Left lung (tissue), 10 donors: ENCODE results near the gene PIGX. TPM values are rescaled to one million over a fixed set of nuclear protein-coding genes. Genes with fewer than 3 reads are reported as not detected.
"Not testable (repeated sequence)": the region's sequence is repeated elsewhere in the genome, so short reads cannot be mapped to it uniquely, and the experiment has no call there.

ENCODE experiments used
- ATAC-seq: fragments of 200-7000 bp; cut with Tn5 transposase; one replicate; pipeline ENCODE4 v1.9.1; 2020; ENCODE audit warnings: moderate library complexity
- DNase-seq, 4 donors: peaks; one replicate each; pipeline ENCODE4 v3.0.0-alpha.2; 2013 to 2020
- H3K27ac ChIP-seq, 2 donors: fragments of 200-600 bp; sonication (generic) in 1 of 2; one replicate each; pipeline versions ENCODE4 v1.5.0 to v1.8.0; 2020 to 2021
- H3K27me3 ChIP-seq, 2 donors: fragments of 200-600 bp; sonication (generic) in 1 of 2; one replicate each; pipeline versions ENCODE4 v1.5.0 to v1.8.0; 2020 to 2021
- H3K36me3 ChIP-seq, 2 donors: fragments of 200-600 bp; sonication (generic) in 1 of 2; one replicate each; pipeline versions ENCODE4 v1.5.0 to v1.8.0; 2020 to 2021
- H3K4me1 ChIP-seq, 2 donors: fragments of 200-600 bp; one replicate each; pipeline ENCODE4 v1.8.0; 2021
- H3K4me3 ChIP-seq, 2 donors: fragments of 200-600 bp; sonication (generic) in 1 of 2; one replicate each; pipeline versions ENCODE4 v1.5.0 to v1.8.0; 2020 to 2021; ENCODE audit warnings: mild to moderate bottlenecking in 1 of 2
- H3K9me3 ChIP-seq, 2 donors: fragments of 200-600 bp; sonication (generic) in 1 of 2; one replicate each; pipeline versions ENCODE4 v1.5.0 to v1.8.0; 2020 to 2021
- intact Hi-C, 2 donors: fragments of 100-400 bp; cut with DNase I; formaldehyde crosslinking; loops; one replicate each; pipeline versions ENCODE4 v1.11.2 to v1.14.2; 2022
- polyA plus RNA-seq, 6 donors: library from polyadenylated mRNA; unstranded; fragments of 120-200 nt; gene quantifications; one replicate each; pipeline ENCODE4 v1.2.1, GENCODE V29; 2013; ENCODE audit not compliant: insufficient read length in 6 of 6
- total RNA-seq, 2 donors: library from RNA; stranded (reverse); fragmentation: NEBNext Ultra II Directional; extraction: Animal tissue kit (Norgen Biotek cat#: 25700); gene quantifications; one replicate each; pipeline ENCODE4 v1.2.1, GENCODE V29; 2021
- TF ChIP-seq, protein P1 (sequence below), 2 donors: fragments of 200-600 bp; sonication (generic) in 1 of 2; IDR thresholded peaks; one replicate each; pipeline versions ENCODE4 v1.5.0 to v1.8.0; 2021; ENCODE audit warnings: antibody characterized with exemption in 2 of 2
- donor health status: DM: no; HTN: yes; CAD: no.
- donor health status: DM: no; HTN: no; CAD: no.

The PIGX gene
- total and polyA plus RNA-seq, 8 donors: 20.1 to 28.2 (median 22.2) TPM

DNA sequence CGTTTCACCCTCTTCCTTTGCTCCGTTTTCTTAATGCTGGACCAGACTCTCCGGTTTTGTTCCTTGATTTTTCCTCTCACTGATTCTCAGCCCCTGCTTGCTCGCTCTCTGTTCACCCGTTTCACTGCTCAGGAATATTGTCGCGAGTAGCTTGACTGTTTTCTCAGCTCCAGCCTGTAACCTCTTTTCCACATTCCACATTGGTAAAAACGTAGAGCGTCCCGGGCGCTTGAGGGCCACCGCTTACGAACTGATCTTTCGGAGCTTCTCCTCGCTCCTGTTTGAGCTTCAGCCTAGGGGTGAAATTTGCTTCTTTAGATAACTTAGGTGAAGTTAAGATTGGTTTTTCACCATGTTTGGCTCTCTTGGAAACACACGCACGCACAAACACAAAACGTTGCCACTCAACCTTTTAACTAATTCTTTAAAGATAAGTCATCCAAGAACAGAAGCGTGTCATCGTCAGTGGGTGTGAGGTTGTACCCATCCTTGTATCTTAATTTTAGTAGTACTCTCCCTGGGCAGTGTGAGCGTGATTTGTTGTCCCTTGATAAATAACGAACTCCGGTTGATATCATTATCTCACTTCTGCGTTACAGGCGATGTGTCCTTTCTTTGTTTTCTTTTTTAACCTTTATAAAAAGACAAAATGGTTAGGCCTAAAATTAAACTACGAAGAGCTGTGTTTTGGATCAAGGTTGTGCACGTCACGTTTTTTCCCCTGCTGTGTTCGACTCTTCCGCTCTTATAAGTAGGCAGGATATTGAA, 28.5 kb downstream of the PIGX start:
- peak in 2 of 4 donors; percentile 50 to 68 for DNase-seq
- peak overlapping the region; percentile 77 to 84 for H3K4me3 ChIP-seq
- intact Hi-C loops: no loop called here

DNA sequence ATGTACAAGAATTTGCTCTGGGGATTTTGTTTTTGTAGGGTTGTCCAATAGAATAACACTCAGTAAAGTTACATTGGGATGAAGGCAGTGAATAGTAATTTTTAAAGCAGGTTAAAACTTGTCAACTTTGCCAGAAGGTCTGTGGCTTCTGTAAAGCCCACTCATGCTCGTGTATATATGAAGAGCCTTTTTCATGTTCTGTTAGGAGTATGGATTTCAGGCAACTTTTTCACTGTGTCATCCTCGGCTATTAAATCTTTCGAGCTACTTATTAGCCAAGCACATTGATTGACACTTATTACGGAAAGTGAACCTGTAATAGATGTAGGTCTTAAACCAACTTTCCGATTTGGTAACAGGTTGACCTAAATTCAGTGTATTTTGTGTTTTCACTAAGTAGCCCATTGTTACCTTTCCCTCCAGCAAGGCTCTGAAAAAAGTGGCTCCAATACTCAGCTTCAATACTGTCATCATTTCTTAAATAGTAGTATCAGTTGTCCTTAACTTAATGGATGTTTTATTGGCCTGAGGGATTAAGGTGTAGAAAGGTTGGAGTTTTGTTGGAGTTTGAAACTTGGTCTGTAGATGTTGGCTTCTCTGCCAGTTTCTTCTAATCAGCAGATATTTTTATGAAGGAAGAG, 29.2 kb downstream of the PIGX start:
- TF ChIP-seq, protein P1, sequence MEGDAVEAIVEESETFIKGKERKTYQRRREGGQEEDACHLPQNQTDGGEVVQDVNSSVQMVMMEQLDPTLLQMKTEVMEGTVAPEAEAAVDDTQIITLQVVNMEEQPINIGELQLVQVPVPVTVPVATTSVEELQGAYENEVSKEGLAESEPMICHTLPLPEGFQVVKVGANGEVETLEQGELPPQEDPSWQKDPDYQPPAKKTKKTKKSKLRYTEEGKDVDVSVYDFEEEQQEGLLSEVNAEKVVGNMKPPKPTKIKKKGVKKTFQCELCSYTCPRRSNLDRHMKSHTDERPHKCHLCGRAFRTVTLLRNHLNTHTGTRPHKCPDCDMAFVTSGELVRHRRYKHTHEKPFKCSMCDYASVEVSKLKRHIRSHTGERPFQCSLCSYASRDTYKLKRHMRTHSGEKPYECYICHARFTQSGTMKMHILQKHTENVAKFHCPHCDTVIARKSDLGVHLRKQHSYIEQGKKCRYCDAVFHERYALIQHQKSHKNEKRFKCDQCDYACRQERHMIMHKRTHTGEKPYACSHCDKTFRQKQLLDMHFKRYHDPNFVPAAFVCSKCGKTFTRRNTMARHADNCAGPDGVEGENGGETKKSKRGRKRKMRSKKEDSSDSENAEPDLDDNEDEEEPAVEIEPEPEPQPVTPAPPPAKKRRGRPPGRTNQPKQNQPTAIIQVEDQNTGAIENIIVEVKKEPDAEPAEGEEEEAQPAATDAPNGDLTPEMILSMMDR (IDR thresholded peaks at IDR 0.05): no peak
- DNase-seq (no peak), ATAC-seq (no peak)
- peak overlapping the region; percentile 77 to 84 for H3K4me3 ChIP-seq
- H3K27ac ChIP-seq: peak overlapping the region; percentile 98 to 99
- intact Hi-C loops: no loop called here
- peaks cover 7 to 44% of the 10 kb centered on the region in 2 donors for H3K4me1 ChIP-seq
- no peaks in the 10 kb centered on the region for H3K9me3 ChIP-seq
- H3K27me3 ChIP-seq: no peaks in the 10 kb centered on the region
- H3K36me3 ChIP-seq: no peaks in the 10 kb centered on the region

More for the DNA sequence above, 28.5 kb downstream of the PIGX start:
- TF ChIP-seq, protein P1 (IDR thresholded peaks at IDR 0.05): no peak
- Histone ChIP-seq H3K27me3 (no peaks in the 10 kb centered on the region), H3K4me1 (peaks cover 7 to 44% of the 10 kb centered on the region in 2 donors), H3K27ac (peak overlapping the region; percentile 98 to 99), H3K9me3 (no peaks in the 10 kb centered on the region), H3K36me3 (no peaks in the 10 kb centered on the region)
- ATAC-seq: peak; percentile 18

DNA sequence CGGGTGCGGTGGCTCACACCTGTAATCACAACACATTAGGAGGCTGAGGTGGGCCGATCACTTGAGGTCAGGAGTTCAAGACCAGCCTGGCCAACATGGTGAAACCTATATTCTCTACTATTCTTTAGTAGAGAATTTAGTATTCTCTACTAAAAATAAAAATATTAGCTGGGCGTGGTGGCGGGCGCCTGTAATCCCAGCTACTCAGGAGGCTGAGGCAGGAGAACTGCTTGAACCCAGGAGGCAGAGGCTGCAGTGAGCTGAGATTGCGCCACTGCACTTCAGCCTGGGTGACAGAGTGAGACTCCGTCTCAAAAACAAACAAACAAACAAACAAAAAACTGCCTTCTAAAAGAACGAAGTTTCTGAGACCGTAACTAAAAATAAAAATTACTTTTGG, 31.4 kb downstream of the PIGX start:
- H3K27ac ChIP-seq, DNase-seq, H3K4me3 ChIP-seq, H3K27me3 ChIP-seq, intact Hi-C loops, H3K9me3 ChIP-seq, H3K36me3 ChIP-seq, ATAC-seq: not testable (repeated sequence)
- peaks cover 7 to 52% of the 10 kb centered on the region in 2 donors for H3K4me1 ChIP-seq

DNA sequence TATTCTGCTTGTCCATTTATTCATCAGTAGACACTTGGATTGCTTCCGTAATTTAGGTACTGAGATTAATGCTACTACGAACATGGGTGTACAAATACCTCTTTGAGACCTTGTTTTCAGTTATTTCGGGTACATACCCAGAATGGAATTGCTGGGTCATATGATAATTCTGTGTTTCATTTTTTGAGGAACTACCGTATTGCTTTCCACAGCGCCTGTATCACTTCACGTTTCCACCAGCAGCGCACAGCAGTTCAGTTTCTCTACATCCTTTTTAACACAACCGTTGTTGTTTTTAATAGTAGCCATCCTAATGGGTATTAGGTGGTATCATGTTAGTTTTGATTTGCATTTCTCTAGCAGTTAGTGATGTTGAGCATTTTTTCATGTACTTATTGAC, 36.9 kb downstream of the PIGX start:
- peaks cover 0 to 34% of the 10 kb centered on the region in 2 donors for H3K4me1 ChIP-seq
- peak; percentile 27 for ATAC-seq
- DNase-seq: no peak
- intact Hi-C loops: no loop called here
- H3K36me3 ChIP-seq: peaks cover 0 to 8% of the 10 kb centered on the region in 2 donors
- H3K4me3 ChIP-seq: no peak overlapping the region
- no peaks in the 10 kb centered on the region for H3K9me3 ChIP-seq
- no peaks in the 10 kb centered on the region for H3K27me3 ChIP-seq
- H3K27ac ChIP-seq: no peak overlapping the region
- TF ChIP-seq, protein P1 (IDR thresholded peaks at IDR 0.05): no peak

- DNase-seq (no peak), ATAC-seq (no peak)
- Histone ChIP-seq H3K27me3 (no peaks in the 10 kb centered on the region), H3K36me3 (peaks cover 0 to 27% of the 10 kb centered on the region in 2 donors), H3K4me1 (peaks cover 0 to 45% of the 10 kb centered on the region in 2 donors), H3K9me3 (peaks cover 0 to 18% of the 10 kb centered on the region in 2 donors), H3K4me3 (no peak overlapping the region), H3K27ac (no peak overlapping the region)
- intact Hi-C loops: no loop called here
- TF ChIP-seq, protein P1 (IDR thresholded peaks at IDR 0.05): no peak
These were observed 41.0 kb downstream of the PIGX start for GRCh38 chr3:196753201-196753600.
